ENCODE data around the gene IL4R.
"Not testable (repeated sequence)": the region's sequence is repeated elsewhere in the genome, so short reads cannot be mapped to it uniquely, and the experiment has no call there.

IL4R gene

DNA sequence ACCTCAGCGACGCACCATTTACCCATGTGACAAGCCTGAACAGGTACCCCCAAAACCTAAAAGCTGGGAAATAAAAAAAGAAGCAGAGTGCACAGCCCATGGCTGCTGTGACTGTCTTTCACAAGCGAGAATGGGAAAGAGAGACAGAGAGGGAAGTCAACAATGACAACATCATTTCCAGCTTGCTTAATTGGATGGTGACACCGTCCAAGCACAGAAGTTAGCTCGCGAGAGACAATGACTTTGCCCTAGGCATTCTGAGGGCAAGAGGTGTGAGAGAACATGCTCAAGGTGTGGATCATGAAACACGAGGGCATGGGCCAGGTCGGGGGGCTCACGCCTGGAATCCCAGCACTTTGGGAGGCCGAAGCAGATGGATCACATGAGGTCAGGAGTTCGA, 25.9 kb upstream of the IL4R start:
- no peak for DNase-seq (ENCODE audit: low read depth in 4 of 4, low spot score in 1 of 4)

DNA sequence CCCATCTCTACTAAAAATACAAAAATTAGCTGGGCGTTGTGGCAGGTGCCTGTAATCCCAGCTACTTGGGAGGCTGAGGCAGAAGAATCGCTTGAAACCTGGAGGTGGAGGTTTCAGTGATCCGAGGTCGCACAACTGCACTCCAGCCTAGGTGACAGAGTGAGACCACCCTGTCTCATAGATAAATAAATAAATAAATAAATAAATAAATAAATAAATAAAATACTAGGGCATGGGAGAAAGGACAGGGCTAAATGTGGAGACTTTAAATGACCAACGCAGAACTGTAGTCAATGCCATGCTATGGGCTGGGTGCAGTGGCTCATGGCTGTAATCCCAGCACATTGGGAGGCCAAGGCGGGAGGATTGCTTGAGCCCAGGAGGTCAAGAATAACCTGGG, 25.5 kb upstream of the IL4R start:
- DNase-seq (ENCODE audit: low read depth in 4 of 4, low spot score in 1 of 4): not testable (repeated sequence)

DNA sequence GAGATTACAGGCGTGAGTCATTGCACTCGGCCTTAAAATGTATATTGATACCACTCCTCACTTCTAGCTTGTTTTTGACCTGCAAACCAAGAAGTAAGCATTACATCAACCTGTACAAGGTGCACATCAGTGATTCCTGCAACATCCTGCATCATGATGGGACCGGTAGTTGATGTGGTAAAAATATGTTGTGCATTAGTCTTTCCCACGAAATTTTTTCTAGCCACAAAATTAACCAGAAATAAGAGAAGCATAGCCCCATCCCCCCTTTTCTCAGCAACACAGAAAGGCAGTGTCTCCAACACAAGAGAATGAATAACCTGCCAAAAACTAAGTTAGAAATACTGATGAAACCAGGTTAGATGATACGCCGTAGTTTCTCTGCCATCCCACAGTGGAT, 24.1 kb upstream of the IL4R start:
- DNase-seq (ENCODE audit: low read depth in 4 of 4, low spot score in 1 of 4): no peak

DNA sequence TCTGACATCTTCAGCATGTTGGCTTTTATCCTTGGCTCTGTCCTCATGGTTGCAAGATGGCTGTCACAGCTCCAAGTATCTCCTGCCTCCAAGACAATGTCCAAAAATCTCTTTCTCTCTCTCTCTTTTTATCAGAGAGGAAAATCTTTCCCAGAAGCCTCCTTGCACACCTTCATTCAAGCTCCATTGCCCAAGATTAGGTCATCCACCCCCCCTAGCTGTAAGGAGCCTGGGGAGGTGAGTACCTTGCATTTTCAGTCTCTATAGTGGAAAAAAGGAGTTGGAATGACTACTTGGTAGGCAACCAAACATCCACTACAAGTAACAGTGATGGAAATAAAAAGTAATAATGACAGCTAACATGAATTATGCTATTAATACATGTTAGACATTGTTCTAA, 23.2 kb upstream of the IL4R start:
- no peak for DNase-seq (ENCODE audit: low read depth in 4 of 4, low spot score in 1 of 4)

DNA sequence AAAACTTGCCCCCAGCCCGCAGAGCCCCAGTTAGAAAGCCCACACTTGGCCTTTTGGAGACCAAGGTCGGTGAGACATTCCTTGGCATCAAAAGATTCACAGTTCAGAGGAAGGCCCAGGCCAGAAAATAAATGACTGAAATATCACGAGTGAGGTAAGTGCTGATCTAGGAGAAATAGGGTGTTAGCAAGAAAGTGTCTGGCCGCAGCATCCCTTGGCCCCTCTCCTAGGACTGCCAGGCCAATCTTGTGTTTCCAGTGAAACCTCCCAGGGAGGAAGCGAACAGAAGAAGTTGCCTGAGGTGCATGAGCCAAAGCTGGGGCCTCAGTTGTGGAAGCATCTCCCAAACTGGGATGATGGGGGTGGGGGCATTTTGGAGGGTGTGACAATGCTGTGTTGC, 22.7 kb upstream of the IL4R start:
- no peak for DNase-seq (ENCODE audit: low read depth in 4 of 4, low spot score in 1 of 4)

DNA sequence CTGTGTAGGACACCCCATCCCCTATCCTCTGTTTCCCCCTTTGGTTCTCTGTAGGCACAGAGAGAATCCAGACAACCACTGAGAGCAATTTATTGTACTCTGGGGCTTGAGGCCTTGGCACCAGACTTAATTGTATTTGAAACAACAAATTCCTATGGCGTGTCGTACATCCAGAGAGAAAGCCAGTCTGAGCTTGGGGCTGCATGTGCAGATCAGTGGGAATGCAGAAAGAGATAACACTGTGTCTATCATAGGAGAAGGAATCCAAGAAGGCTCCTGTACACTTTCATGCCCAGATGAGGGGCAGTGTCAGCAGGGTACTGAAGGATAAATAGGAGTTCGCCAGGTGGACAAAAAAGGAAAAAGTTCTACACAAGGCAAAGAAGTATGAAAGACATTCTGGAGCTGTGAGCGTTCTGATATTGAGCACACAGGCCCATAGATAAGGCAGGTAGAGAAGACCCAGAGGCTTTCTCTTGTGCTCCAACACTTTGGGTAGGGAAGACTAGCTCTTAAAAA, 22.0 kb upstream of the IL4R start:
- DNase-seq (ENCODE audit: low read depth in 4 of 4, low spot score in 1 of 4): no peak

DNA sequence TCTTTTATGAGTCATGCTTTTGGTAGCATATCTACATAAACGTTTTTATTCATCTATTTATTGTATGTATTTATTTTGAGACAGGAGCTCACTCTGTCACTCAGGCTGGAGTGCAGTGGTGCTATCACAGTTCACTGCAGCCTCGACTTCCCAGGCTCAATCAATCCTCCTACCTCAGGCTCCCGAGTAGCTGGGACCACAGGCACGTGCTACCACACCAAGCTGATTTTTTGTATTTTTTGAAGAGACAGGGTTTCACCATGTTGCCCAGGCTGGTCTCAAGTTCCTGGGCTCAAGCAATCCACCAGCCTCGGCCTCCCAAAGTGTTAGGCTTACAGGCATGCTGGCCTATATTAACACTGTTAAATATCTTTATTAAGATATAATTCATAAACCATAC, 20.4 kb upstream of the IL4R start:
- no peak for DNase-seq (ENCODE audit: low read depth in 4 of 4, low spot score in 1 of 4)

DNA sequence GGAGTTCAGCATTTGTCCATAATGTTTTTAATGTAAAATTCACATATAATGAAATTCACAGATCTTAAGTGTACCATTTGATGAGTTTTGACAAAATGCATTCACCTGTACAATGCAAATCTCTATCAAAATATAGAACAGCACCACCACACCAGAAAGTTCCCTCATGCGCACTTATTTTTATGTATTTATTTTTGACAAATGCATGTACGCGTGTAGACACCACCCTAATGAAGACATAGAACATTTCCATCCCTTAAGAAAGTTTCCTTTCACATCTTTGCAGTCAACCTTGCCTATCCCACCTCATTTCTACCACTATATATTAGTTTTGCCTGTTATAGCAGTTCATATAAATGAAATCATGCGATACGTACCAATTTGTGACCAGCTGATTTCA, 15.6 kb upstream of the IL4R start:
- no peak for DNase-seq (ENCODE audit: low read depth in 4 of 4, low spot score in 1 of 4)

DNA sequence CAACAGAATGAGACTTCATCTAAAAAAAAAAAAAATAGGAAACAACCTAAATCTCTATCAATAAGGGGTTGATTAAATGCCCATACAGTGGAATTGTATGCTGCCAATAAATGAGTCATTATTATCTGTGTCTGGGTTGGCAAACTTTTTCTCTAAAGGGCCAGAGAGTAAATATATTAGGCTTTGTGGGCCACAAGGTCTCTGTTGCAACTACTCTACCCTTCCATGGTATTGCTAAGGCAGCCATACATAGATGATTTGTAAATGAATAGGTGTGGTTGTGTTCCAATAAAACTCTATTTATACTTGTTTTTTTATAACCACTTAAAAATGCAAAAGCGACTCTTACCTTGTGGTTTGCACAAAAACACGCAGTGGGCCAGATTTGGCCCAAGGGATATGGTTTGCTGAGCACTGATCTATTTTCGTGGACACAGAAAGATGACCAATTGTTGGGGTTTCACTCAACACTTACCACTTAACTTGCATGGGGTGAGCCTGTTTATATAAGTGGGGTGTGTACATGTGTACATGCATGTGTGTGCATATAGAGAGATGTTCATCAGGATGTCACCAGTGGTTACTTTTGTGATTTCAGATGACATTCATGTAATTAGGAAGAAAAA, 12.4 kb upstream of the IL4R start:
- DNase-seq (ENCODE audit: low read depth in 4 of 4, low spot score in 1 of 4): no peak

DNA sequence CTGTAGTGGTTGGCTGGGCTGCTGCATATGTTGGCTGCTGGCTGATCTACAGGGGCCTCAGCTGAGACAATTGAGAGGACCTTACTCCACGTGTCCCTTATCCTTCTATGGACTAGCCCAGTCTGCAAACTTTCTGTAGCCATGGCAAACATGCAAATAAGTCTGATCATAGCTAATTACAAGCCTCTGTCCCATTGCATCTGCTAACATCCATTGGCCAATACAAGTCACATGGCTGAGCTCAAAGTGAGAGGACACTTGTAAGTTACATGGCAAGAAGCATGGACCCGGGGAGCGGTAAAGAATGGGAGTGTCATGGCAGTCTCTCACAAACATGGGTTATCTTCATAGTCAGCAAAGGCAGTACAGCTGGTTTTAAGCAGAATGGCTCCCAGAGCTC, 11.6 kb upstream of the IL4R start:
- DNase-seq (ENCODE audit: low read depth in 4 of 4, low spot score in 1 of 4): no peak

DNA sequence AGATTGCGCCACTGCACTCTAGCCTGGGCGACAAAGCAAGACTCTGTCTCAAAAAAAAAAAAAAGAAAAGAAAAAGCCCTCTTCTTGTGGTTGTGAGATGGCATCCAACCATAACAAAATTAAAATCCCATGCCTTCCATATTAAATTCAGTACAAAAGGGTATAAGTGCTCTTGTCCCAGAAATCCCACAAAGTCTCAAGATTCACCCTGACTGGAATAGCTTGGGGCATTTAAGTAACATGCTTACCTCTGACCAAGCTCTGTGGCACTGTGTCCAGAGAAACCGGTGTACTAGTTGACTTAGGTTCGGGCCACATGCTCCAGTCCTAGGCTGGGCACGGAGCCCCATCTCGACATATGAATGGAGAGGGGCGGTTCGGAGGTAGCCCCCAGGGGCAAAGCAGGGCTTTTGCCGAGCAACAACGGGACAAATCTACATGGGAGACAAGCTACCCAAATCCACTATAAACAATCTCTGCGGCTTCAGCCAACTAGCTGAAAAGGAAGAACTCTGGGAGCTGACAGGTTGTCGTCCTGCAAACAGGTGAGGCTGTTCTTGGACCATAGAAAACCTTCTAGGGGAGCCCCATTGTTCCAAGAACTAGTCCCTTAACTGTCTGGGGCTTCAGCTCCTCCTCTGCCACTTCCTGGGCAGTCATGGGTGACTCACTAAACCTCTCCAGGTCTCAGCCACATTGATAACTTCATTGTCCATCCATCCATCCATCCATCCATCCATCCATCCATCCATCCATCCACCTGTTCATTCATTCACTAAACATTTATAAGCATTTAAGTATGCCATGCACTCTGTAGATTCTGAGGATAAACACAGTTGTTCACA, 10.3 kb upstream of the IL4R start:
- no peak for DNase-seq (ENCODE audit: low read depth in 4 of 4, low spot score in 1 of 4)

DNA sequence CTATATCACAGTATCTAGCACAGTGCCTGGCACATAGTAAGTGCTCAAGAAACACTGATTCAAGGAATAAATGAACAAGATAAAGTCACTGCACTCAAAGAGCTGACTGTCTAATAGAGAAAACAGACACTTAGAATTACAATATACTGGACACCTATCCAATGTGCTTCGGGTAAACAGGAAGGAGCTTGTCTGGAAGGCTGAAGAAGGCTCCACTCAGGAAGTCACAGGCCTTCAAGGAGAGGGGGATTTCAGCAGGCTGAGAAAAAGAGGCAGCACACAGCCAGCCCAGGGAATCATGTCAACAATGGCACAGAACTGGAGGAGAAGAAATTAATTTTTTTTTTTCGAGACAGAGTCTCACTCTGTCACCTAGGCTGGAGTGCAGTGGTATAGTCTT, 9.7 kb upstream of the IL4R start:
- no peak for DNase-seq (ENCODE audit: low read depth in 4 of 4, low spot score in 1 of 4)

DNA sequence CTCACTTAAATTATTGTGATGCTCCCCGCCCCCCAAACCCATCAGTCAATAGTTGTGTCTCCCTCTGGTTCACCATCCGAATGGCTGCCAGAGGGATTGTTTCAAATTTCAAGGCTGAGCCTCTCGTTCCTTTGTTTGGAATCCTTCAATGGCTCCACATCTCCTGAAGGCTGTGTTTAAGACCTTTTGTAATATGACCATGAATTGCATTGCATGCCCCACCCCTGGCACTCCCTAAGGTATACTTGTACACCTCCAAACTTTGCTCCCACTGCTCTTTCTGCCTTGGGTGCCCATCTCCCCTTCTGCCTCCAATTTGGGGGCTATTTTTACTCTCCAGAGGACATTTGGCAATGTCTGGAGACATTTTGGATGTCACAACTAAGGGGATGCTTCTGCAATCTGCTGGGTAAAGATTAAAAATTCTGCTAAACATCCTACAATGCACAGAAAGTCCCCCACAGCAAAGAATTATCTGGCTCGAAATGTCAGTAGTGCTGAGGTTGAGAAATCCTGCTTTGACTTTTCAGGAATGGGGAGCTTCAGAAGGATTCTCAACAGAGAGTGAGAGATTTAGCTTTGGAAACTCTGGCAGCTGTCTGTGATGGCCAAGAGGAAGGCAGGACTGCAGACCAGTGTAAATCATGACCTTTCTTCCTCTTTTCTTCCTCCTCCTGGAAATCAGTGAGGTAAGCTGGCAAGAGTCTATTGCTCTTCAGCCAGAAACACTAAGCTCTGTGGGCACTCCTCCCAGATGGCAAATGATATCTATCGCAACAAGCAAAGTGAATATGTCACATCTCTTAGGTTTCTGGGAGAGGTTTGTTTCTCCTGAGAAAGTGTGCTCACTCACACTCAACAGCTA, 8.7 kb upstream of the IL4R start:
- DNase-seq (ENCODE audit: low read depth in 4 of 4, low spot score in 1 of 4): no peak

DNA sequence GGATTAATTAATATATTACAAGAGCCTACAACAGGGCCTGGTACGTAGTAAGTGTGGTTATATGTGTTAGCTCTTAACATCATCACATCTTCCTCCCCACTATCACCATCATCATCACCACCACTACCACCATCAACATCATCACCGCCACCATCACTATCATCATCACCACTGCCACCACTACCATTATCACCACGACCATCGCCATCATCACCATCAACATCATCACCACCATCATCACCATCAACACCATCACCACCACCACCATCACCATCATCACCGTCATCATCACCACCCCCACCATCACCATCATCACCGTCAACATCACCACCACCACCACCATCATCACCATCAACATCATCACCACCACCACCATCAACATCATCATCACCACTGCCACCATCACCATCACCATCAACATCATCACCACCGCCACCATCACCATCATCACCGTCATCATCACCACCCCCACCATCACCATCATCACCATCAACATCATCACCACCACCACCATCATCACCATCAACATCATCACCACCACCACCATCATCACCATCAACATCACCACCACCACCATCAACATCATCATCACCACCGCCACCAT, 7.8 kb upstream of the IL4R start:
- no peak for DNase-seq (ENCODE audit: low read depth in 4 of 4, low spot score in 1 of 4)

DNA sequence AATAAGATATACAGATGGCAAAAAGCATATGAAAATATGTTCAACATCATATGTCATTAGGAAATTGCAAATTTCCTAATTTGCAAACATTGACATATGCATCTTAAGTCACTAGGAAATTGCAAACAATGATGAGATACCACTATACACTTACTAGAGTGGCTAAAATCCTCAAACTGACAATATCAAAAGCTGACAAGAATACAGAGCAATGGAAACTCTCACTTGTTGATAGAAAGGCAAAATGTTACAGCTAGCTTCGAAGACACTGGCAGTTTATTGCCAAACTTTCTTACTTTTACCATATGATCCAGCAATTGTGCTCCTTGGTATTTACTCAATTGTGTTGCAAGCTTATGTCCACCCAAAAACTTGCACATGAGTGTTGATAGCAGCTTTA, 5.0 kb upstream of the IL4R start:
- DNase-seq (ENCODE audit: low read depth in 4 of 4, low spot score in 1 of 4): no peak

DNA sequence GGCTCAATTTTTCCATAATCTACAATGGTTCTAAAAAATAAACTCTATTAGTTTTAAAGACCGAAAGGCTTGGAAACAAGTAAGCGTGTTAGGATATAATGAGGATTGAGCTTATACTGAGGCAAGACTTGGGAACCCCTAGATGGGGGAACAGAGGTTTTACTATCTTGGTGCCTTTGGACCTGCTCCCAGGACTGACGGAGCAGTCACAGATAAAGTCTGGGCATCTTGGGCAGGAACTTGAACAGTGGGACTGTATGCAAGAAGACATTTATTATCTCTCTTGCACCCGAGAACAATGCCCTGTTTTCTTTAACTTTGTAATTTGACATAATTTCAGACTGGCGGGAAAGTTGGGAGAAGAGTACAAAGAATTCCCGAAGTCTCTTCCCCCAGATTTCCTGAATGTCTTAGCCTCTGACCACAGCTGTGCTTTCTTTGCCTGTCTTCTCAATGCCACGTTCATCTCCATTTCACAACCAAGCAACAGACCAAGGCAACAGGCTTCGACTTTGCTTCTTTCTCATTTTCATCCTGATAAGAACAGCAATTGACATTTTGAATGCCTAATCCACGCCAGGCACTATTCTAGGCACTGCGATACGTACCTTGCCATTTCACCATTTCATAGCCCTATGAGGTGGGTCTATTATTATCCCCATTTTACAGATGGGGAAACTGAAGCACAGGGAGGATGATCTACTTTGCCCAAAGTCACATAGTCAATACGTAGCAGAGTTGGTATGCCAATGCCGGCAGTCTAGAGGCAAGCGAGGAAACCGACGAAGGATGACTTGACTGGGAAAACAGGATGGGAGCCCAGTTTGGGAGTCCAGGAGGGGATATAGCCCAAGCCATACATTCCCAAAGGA, 3.0 kb upstream of the IL4R start:
- no peak for DNase-seq (ENCODE audit: low read depth in 4 of 4, low spot score in 1 of 4)

DNA sequence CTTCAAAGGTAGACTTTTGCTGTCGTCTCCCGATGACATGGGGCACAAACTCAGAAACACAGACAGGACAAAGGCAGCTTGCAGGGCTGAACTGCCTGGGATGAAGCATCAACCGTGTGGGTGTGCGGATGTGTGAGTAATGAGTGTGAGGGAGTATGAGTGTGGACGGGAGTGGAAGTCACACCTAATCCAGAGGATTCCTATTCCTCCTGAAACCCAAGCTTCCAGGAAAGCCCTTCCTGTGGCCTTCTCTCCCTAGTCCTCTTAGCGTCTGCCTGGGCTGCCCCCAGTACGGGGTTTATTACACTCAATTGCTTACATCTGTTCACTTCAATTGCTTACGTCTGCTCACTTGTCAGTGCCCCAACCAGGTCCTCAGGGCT, 2.3 kb upstream of the IL4R start:
- DNase-seq (ENCODE audit: low read depth in 4 of 4, low spot score in 1 of 4): no peak

DNA sequence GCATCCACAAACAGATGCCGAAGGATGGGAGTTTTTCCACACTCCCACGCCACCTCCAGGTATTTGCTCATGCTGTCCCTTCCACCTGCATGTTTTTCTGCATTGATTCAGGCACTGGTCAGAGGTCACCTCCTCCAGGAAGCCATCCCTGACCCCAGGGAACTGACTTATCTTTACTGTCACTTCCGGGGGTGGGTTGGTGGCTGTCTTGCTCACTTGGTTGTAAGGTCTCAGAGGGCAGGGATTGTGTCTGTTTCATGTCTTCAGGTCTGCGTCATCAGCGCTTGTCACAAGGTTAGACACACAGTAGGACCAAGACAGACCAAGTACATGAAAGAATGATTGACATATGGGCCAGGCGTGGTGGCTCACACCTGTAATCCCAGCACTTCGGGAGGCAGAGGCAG, 1.9 kb upstream of the IL4R start:
- DNase-seq (ENCODE audit: low read depth in 4 of 4, low spot score in 1 of 4): no peak

DNA sequence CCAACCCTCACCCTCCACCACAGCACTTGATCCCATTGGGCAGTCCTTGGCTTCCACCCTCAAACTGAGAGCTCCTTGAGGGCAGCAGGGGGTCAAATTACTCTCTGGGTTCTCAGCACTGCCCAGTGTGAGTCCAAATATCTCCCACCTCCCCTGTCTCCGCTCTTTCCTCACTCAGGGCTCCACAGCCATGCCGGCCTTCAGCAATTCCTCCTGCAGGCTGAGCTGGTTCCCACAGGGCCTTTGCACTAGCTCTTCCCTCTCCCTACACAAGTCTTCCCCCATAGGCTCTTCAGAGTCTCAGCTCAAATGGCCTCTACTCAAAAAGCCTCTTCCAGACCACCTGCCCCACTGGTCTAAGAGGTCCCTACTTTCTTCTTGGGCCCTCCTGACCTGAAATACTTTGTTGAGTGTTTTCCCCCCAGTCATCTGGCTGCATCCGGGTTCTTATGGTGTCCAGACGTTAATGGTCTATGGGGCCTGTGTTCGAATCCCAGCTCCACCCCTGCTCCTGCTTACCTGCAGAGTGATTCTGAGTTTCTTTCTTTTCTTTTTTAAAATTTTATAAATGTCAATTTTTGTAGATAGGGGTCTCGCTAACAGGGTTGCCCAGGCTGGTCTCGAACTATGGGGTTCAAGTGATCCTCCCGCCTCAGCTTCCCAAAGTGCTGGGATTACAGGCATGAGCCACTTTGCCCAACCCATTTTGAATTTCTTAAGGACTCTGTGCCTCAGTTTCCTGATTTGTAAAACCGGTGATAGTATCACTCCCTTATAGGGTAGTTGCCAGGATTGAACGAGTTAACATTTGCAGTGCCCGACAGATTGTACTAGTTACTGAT, 973 bp upstream of the IL4R start:
- DNase-seq (ENCODE audit: low read depth in 4 of 4, low spot score in 1 of 4): no peak

All from stimulated activated CD4-positive, alpha-beta T cell treated with anti-CD3 and anti-CD28 coated beads, Interleukin-1b, Interleukin-23, amount 100 ng/mL, for 24 hours (primary cell).